Ovary (tissue), 9 donors: Measurements from ENCODE around the gene ZNF638. TPM values are rescaled to one million over a fixed set of nuclear protein-coding genes. Genes with fewer than 3 reads are reported as not detected.

Source experiments
- DNase-seq, 5 donors: peaks; one replicate each; pipeline ENCODE4 v3.0.0-alpha.2; 2019 to 2020
- H3K27ac ChIP-seq, 2 donors: fragments of 200-600 bp; one replicate each; pipeline versions ENCODE4 v1.5.1 to v1.8.0; 2019 to 2022
- H3K27me3 ChIP-seq: fragments of 200-600 bp; one replicate; pipeline ENCODE4 v1.8.0; 2022
- H3K36me3 ChIP-seq: fragments of 200-600 bp; sonication (generic); one replicate; pipeline ENCODE4 v1.5.1; 2019
- H3K4me1 ChIP-seq: one replicate; pipeline ENCODE4 v1.8.1; 2013; ENCODE audit warnings: mild to moderate bottlenecking, moderate library complexity; ENCODE audit not compliant: insufficient read depth
- H3K4me3 ChIP-seq: fragments of 200-600 bp; sonication (generic); one replicate; pipeline ENCODE4 v1.5.1; 2017
- H3K9me3 ChIP-seq, 2 donors: fragments of 200-600 bp in 1 of 2; sonication (generic) in 1 of 2; one replicate each; pipeline versions ENCODE4 v1.5.1 to v1.8.1; 2013 to 2019; ENCODE audit warnings: mild to moderate bottlenecking in 1 of 2, moderate library complexity in 1 of 2
- CTCF ChIP-seq, 3 donors: fragments of 450-650 bp in 2 of 3; fragments of 200-600 bp in 1 of 3; IDR thresholded peaks; one replicate each; pipeline versions ENCODE4 v1.5.1 to v1.8.0; 2016 to 2022; ENCODE audit warnings: antibody characterized with exemption in 3 of 3, mild to moderate bottlenecking in 1 of 3
- EP300 ChIP-seq: sonication (generic); formaldehyde crosslinking; IDR thresholded peaks from one replicate; pipeline ENCODE4 v1.6.1; 2017; ENCODE audit warnings: antibody characterized with exemption
- POLR2A ChIP-seq: fragments of 450-650 bp; IDR thresholded peaks from one replicate; pipeline ENCODE4 v1.6.1; 2017; ENCODE audit warnings: antibody characterized with exemption, mild to moderate bottlenecking, moderate library complexity
- WGBS, 3 donors: extraction: QIAGEN DNeasy Blood & Tissue Kit in 1 of 3; methylation state at CpG; one replicate each; pipeline versions ENCODE4 v1.1.5 to v1.1.7; 2013 to 2017; 5-methylcytosine and 5-hydroxymethylcytosine counted together
- intact Hi-C, 4 donors: fragments of 100-400 bp; cut with DNase I; formaldehyde crosslinking; loops; one replicate each; pipeline versions ENCODE4 v1.11.0 to v1.15.1; 2022 to 2023
- polyA plus RNA-seq, 2 donors: library from polyadenylated mRNA; stranded (reverse); fragments of 200-250 nt in 1 of 2; fragments of 350-450 nt in 1 of 2; fragmentation: Illumina TruSeq in 1 of 2; extraction: RNeasy Lipid Tissue Mini Kit (QIAGEN cat#74804) in 1 of 2; gene quantifications; one replicate each; pipeline ENCODE4 v1.2.3, GENCODE V29; 2013 to 2014
- total RNA-seq, 7 donors: library from RNA; depleted of rRNA in 2 of 7; stranded (reverse); fragments of >200 nt in 2 of 7; fragmentation: NEBNext Ultra II Directional in 3 of 7; extraction: Animal tissue kit (Norgen Biotek cat#: 25700) in 3 of 7; gene quantifications; one replicate each; pipeline versions ENCODE4 v1.1.0 to v1.2.4, GENCODE V29; 2016 to 2023
- donor health status: DM: no; HTN: no; CAD: no; lungs with moderate emphysema.
- donor health status: DM: no; HTN: no; CAD: no.
- donor health status: Bipolar disorder and iron deficiency.
- donor health status: DM: yes; HTN: yes; CAD: no.
- donor health status: DM: no; HTN: no; CAD: no.
- donor health status: DM: yes; HTN: yes; CAD: no.

Gene ZNF638
- total and polyA plus RNA-seq, 9 donors: 76.9 to 160 (median 126) TPM

- no peak for DNase-seq
- no peaks in the 10 kb centered on the region for H3K27me3 ChIP-seq
- peak overlapping the region; percentile 83 for H3K4me3 ChIP-seq
- WGBS, 3 donors: 0% methylated on average over 6 of the region's 6 CpGs
- TF ChIP-seq EP300: no peak
- no peak for TF ChIP-seq CTCF (IDR thresholded peaks at IDR 0.05)
- TF ChIP-seq POLR2A: no peak
- peak overlapping the region; percentile 86 to 89 for H3K27ac ChIP-seq
- intact Hi-C loops: loop anchor here in 1 of 4 donors (10.0 kb wide), 1 partner anchor 108 kb away; the partner anchor contains the start of gene PAIP2B
- no peaks in the 10 kb centered on the region for H3K36me3 ChIP-seq
- peaks cover 10% of the 10 kb centered on the region for H3K4me1 ChIP-seq
- no peaks in the 10 kb centered on the region for H3K9me3 ChIP-seq
Observed at GRCh38 chr2:71332435-71332796, 834 bp downstream of the ZNF638 start.

- peaks cover 12% of the 10 kb centered on the region for H3K4me1 ChIP-seq
- no peak overlapping the region for H3K27ac ChIP-seq
Observed at GRCh38 chr2:71333619-71334018, 2.0 kb downstream of the ZNF638 start.

GRCh38 chr2:71336384-71336783, 4.8 kb downstream of the ZNF638 start:
- no peaks in the 10 kb centered on the region for H3K36me3 ChIP-seq
- no peaks in the 10 kb centered on the region for H3K27me3 ChIP-seq
- WGBS, 3 donors: 72 to 76% (median 74%) methylated on average over 2 of the region's 2 CpGs
- TF ChIP-seq EP300: no peak
- TF ChIP-seq POLR2A: no peak
- no peak for TF ChIP-seq CTCF (IDR thresholded peaks at IDR 0.05)
- intact Hi-C loops: loop anchor here in 1 of 4 donors (10.0 kb wide), 1 partner anchor 112 kb away; the partner anchor contains the start of gene PAIP2B
- peaks cover 12% of the 10 kb centered on the region for H3K4me1 ChIP-seq
- H3K9me3 ChIP-seq: no peaks in the 10 kb centered on the region
- DNase-seq: no peak
- no peak overlapping the region for H3K27ac ChIP-seq
- no peak overlapping the region for H3K4me3 ChIP-seq

More at GRCh38 chr2:71333619-71334018, 2.0 kb downstream of the ZNF638 start:
- no peaks in the 10 kb centered on the region for H3K27me3 ChIP-seq
- no peak for TF ChIP-seq POLR2A
- TF ChIP-seq EP300: no peak
- TF ChIP-seq CTCF (IDR thresholded peaks at IDR 0.05): no peak
- H3K36me3 ChIP-seq: no peaks in the 10 kb centered on the region
- no peak for DNase-seq
- no peaks in the 10 kb centered on the region for H3K9me3 ChIP-seq
- intact Hi-C loops: loop anchor here in 1 of 4 donors (10.0 kb wide), 1 partner anchor 109 kb away; the partner anchor contains the start of gene PAIP2B
- peak overlapping the region; percentile 83 for H3K4me3 ChIP-seq
- WGBS, 3 donors: 40 to 51% (median 50%) methylated on average over 3 of the region's 3 CpGs

- H3K27me3 ChIP-seq: no peaks in the 10 kb centered on the region
- H3K9me3 ChIP-seq: no peaks in the 10 kb centered on the region
- TF ChIP-seq EP300 (no peak), CTCF (IDR thresholded peaks at IDR 0.05) (no peak), POLR2A (no peak)
- no peaks in the 10 kb centered on the region for H3K36me3 ChIP-seq
- no peak overlapping the region for H3K27ac ChIP-seq
- DNase-seq: no peak
- no peak overlapping the region for H3K4me3 ChIP-seq
- intact Hi-C loops: loop anchor here in 1 of 4 donors (10.0 kb wide), 1 partner anchor 112 kb away; the partner anchor contains the start of gene PAIP2B
- peaks cover 12% of the 10 kb centered on the region for H3K4me1 ChIP-seq
Observed at GRCh38 chr2:71336802-71337201, 5.2 kb downstream of the ZNF638 start.
